ENCODE results near the gene ANKRD33.

DNA sequence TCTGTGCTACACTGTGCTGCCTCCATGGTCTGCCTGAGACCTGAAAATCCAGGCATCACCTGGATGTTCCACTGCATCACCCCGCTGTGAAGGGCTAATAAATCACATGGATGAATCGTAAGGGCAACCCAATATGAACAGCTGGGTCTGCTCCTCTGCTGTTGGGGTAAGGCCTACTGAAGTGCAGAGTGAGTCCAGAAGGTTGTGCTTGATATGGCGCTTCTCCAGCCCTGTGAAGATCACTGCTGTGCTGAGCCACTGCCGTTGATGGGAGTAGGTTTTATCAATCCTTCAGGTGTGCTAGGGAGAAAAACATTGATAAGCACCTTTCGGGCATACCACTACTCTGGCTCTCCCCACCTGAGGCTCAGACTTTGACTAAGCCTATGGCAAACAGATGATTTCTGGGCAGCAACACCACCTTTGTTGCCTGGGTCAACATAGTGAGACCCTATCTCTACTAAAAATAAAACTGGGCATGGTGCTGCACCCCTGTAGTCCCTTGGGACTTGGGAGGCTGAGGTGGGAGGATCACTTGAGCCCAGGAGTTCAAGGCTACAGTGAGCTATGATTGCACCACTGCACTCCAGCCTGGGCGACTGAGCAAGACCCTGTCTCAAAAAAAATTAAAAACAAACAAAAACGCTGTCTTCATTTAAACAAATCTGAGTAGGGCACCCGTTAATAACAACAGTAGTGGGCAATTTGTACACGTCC, 21.1 kb downstream of the ANKRD33 start:
- TF ChIP-seq CTCF (IDR thresholded peaks at IDR 0.05): no peak
- TF ChIP-seq POLR2A (IDR thresholded peaks at IDR 0.05): no peak
